NCI-H82 treated with DMSO at 0.1 percent for 48 hours (cell line): ENCODE data around the gene RCOR3.
"Not testable (repeated sequence)": the region's sequence is repeated elsewhere in the genome, so short reads cannot be mapped to it uniquely, and the experiment has no call there.

Experiments
- DNase-seq: peaks from one replicate; lab custom pipeline; 2025; ENCODE audit not compliant: unreplicated experiment; lab: John Stamatoyannopoulos, UW

The RCOR3 gene

DNA sequence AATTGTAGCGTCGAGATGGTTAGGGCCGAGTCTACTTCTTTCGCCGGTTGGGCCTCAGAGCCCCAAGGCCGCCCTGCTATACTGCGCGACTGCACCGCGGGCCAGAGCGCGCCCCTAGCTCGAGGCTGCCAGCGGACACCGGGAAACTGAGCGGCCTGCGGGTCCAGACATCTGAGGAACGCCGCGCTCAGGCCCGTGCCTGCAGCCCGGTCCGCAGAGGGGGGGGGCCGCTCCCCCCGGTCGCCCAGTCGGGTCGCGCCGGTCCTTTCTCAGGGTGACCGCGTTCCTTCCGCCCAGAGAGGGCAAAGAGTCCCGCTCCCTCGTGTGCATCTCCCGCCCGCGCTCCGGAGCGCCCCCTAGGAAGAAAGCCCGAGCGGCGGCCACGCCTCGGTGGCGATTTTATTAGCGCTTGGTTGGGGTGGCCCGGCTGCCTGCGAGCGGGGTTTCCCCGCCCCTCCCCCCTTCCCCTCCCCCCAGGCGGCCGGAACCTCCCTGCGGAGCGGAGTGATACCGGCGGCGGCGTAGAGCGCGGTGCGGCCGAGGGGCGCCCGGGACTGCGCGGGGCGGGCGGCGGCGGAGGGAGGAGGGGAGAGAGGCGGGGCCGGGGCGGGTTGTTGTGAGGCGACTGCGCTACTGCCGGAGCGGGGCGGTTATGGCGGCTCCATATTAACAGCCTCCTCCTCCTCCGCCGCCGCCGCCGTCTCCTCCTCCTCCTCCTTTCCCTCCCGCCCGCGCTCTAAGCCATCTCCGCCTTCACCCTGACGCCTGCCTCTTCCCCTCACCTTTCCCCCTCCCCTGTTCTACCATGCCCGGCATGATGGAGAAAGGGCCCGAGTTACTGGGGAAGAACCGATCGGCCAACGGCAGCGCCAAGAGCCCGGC, at the start of gene RCOR3:
Gene RCOR3, plus strand, starts transcription at position 611 of the 882 bp plus-strand sequence. Its CDS starts 195 bp downstream, at position 806.
- peak; percentile 94 for DNase-seq

DNA sequence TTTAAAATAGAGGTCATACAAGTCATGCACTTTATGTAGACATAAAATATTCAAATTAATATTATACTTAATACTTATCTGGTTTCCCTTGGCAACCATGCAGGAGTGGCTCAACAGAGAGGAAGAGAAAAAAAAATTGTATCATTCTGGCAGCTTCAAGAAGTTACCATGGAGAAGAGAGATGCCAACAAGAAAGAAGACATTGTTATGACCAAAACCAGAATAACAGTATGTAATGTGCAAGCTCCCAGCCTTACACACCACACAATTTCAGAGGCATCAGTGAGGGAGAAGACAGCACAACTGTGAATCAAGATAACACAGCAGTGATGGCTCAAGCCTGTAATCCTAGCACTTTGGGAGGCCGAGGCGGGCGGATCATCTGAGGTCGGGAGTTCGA, 49.1 kb upstream of the RCOR3 start:
- DNase-seq = no peak

DNA sequence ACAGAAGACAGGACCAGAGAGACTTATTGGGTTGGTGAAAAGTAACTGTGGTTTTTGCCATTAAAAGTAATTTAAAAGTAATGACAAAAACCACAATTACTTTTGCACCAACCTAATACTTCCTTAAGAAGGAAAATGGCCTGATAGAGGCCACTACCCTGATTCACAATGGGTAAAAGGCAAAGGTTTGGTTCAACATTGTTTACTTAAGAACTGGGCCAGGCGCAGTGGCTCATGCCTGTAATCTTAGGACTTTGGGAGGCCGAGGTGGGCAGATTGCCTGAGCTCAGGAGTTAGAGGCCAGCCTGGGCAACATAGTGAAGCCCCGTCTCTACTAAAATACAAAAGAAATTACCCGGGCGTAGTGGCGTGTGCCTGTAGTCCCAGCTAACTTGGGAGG, 48.2 kb upstream of the RCOR3 start:
- DNase-seq = no peak

DNA sequence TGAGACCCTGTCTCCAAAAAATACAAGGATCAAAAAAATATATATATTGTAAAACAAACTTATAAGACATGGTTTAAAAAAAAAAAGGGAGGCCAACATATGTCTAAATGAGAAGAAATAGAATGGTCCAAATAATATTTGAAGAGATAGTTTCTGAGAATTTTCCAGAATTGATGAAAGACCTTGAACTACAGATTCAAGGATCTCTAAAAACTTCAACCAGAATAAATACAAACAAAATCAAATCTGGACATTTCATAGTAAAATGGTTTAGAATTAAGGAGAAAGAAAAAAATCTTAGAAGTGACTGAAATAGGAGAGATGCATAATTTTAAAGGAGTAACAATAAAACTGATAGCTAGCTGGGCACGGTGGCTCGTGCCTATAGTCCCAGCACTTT, 45.5 kb upstream of the RCOR3 start:
- DNase-seq = no peak

DNA sequence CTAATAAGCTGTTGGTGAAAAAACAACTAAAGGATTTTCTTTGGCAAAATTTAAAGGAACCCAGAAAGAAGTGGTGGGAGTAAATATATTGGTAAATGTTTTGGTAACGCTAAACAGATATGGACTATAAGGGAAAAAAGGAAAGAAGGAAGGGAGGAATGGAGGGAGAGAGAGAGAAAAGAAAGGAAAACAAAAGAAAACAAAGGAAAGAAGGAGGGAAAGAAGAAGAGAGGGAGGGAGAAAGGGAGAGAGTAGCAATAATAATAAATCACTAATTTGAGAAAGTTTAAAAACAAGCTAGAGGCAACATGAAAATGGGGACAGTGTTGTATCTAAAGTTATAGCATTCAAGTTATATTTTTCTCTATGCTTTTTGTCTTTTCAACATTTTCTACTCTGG, 43.6 kb upstream of the RCOR3 start:
- no peak for DNase-seq

DNA sequence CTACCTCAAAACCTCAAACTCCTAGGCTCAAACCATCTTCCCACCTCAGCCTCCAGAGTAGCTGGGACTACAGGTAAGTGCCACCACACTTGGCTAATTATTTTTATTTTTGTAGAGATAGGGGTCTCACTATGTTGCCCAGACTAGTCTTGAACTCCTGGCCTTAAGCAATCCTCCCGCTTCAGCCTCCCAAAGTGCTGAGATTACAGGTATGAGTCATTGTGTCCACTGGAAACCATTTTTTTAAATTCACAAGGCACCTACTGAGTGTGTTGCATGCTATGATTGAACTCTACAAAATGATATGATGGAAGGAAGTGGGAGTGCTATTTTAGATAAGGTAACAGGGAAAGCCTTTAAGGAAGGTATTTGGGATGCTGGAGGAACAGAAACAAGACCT, 41.8 kb upstream of the RCOR3 start:
- no peak for DNase-seq

DNA sequence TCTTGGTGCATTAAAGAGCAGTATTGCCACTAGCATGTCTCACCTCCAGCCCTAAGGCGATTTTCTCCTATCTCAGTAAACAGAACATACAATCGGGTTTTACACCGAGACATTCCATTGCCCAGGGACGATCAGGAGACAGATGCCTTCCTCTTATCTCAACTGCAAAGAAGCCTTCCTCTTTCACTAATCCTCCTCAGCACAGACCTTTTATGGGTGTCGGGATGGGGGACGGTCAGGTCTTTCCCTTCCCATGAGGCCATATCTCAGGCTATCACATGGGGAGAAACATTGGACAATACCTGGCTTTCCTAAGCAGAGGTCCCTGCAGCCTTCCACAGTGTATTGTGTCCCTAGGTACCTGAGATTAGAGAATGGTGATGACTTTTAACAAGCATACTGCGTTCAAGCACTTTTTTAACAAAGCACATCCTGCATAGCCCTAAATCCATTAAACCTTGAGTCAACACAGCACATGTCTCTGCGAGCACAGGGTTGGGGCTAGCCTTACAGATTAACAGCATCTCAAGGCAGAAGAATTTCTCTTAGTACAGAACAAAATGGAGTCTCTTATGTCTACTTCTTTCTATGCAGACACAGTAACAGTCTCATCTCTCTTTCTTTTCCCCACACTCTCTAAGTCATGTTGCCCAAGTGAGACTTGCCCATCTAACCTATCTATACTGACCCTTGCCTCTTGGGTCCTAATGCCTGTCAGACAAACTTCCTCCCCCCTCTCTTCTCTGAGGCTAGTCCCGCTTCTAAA, 36.5 kb upstream of the RCOR3 start:
- not testable (repeated sequence) for DNase-seq

DNA sequence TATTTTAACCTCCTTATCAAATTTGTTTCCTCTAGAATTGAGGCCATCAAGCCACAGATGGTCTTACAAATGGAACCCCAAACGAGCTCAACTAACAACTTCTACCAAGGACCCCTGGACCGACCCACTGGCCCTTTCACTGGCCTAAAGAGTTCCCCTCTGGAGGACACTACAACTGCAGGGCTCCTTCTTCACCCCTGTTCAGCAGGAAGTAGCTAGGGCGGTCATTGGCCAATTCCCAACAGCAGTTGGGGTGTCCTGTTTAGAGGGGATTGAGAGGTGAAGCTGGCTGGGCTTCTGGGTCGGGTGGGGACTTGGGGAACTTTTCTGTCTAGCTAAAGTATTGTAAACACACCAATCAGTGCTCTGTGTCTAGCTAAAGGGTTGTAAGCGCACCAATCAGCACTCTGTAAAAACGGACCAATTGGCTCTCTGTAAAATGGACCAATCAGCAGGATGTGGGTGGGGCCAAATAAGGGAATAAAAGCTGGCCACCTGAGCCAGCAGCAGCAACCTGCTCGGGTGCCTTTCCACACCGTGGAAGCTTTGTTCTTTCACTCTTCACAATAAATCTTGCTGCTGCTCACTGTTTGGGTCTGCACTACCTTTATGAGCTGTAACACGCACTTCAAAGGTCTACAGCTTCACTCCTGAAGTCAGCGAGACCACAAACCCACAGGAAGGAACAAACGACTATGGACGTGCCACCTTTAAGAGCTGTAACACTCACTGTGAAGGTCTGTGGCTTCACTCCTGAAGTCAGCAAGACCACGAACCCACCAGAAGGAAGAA, 30.4 kb upstream of the RCOR3 start:
- DNase-seq = not testable (repeated sequence)

DNA sequence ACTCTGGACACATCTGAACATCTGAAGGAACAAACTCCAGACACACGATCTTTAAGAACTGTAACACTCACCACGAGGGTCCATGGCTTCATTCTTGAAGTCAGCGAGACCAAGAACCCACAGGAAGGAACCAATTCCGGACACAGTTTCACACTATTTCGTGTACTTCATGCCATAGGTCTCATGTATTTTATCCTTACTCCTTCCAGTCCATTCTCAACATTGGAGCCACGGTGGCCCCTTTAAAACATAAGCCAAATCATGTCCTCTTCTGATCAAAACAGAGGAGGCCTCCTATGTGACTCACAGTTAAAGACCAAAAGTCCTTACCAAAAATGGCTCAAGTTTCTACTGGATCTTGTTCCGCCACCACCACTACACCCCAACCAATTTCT, 29.8 kb upstream of the RCOR3 start:
- DNase-seq = no peak

DNA sequence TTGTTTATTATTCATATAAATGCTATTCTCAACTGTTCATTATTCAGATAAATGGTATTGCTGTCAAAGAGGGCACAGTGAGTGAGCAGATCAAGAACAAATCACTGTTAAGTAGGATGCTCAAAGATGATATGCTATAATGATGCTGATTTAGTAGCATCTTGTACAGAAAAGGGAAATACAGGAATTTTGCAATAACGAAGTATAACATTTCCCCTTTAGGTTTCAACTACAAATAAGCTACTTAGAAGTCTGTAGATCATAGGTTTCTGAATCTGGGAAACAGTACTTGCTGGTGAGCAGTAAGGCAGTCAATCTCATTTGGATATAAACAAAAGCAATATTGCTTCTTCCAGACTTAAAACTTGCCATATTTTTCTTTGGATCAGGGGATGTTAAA, 27.3 kb upstream of the RCOR3 start:
- no peak for DNase-seq

DNA sequence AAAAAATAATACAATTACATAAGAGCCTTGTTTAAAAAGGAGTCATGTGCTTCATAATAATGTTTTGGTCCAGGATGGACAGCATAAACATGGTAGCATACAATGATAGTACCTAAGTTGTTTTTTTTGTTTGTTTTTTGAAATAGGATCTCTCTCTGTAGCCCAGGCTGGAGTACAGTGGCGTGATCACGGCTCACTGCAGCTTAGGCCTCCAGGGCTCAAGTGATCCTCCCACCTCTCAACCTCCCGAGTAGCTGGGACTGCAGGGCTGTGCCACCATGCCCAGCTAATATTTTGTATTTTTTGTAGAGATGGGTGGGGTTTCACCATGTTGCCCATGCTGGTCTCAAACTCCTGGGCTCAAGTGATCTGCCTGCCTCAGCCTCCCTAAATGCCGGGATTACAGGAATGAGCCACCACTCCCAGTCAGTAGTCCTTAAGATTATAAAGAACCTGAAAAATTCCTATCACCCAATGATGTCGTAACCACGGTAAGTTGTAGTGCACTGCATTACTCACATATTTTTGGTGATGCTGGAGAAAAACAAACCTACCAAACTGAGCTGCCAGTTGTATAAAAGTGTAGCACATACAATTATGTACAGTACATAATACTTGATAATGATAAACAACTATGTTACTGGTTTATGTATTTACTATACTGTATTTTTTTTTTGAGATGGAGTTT, 22.4 kb upstream of the RCOR3 start:
- no peak for DNase-seq

DNA sequence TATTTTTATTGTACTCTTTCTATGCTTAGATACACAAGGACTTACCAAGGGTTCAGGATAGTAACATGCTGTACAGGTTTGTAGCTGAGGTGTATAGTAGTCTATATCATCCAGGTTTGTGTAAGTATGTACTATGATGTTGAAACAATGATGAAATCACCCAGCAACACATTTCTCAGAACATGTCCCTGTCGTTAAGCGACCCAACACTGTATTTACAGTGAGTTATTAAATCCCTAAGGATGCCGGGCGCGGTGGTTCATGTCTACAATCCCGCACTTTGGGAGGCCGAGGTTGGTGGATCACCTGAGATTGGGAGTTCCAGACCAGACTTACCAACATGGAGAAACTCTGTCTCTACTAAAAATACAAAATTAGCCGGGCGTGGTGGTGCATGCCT, 21.6 kb upstream of the RCOR3 start:
- DNase-seq = no peak

DNA sequence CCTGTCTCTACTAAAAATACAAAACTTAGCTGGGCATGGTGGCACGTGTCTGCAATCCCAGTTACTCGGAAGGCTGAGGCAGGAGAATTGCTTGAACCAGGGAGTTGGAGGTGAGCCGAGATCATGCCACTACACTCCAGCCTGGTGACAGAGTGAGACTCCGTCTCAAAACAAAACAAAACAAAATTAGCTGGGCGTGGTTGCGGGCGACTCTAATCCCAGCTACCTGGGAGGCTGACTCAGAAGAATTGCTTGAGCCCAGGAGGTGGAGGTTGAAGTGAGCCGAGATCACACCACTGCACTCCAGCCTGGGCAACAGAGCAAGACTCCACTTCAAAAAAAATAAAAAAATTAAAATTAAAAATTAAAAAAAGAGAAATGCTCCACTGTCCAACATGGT, 18.6 kb upstream of the RCOR3 start:
- not testable (repeated sequence) for DNase-seq

DNA sequence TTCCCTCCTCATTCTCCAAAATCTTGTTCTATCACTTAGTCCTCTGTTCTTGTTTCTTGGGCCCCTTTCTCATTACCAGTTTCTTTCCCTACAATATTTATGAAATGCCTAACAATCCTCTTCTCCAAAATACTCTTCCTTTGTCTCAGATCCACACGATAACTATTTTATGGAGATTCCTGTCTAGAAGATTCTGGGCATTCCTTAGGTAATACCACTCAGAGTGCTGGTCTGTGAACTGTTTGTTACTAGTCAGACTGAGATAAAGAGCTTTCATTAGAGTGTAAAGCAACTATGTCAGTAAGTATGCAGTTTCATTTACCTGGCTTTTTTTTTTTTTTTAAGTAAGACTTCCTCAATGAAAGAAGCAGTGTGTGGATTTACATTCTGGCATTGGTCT, 18.1 kb upstream of the RCOR3 start:
- no peak for DNase-seq

DNA sequence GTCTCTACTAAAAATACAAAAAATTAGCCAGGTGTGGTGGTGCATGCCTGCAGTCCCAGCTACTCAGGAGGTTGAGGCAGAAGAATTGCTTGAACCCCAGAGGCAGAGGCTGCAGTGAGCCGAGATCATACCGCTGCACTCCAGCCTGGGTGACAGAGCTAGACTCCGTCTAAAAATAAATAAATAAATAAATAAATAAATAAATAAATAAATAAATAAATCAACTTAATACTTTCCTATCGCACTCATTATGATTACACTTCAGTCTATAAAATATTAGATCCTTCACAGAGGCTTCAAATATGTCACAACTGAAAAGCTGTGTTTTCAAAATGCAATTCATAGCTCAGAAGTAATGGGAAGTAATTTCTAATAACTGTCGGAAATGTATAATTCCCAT, 15.5 kb upstream of the RCOR3 start:
- not testable (repeated sequence) for DNase-seq

DNA sequence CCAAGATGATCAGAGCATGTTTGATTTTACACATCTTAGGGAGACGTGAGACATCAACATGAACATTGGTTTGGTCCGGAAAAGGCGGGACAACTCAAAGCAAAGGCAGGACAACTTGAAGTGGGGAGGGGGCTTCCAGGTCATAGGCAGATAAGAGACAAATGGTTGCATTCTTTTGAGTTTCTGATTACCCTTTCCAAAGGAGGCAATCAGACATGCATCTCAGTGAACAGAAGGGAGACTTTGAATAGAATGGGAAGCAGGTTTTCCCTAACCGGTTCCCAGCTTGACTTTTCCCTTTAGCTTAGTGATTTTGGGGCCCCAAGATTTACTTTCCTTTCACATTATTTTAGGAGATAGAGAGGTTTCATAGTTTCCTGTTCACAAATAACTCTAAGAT, 12.6 kb upstream of the RCOR3 start:
- not testable (repeated sequence) for DNase-seq

DNA sequence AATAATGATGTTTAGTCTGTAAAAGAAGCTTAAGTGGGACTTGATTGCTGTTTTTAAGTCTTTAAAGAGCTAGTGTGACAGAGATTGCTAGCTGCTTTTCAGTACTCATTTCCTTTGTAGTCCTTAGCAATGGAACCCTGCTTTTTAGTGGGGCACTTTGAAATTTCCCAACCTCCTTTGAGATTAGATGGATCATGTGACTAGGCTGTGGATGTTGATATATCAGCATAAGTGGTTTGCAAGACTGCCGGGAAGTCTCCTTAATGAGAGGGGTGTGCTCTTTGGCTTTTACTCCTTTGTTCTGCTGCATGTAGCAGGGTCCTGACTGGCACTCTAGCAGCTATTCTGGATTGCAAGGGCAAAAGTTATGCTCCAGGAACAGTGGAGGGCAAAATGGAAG, 11.2 kb upstream of the RCOR3 start:
- no peak for DNase-seq

DNA sequence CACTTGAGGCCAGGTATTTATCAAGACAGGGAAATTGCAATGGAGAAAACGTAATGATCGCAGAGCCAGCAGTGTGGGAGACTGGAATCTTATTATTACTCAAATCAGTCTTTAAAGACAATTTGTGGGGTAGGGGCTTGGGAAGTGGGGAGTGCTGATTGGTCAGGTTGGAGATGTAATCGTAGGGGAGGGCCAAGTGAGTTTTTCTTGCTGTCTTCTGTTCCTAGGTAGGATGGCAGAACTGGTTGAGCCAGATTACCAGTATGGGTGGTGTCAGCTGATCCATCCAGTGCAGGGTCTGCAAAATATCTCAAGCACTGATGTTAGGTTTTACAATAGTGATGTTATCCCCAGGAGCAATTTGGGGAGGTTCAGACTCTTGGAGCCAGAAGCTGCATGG, 9.6 kb upstream of the RCOR3 start:
- DNase-seq = not testable (repeated sequence)

DNA sequence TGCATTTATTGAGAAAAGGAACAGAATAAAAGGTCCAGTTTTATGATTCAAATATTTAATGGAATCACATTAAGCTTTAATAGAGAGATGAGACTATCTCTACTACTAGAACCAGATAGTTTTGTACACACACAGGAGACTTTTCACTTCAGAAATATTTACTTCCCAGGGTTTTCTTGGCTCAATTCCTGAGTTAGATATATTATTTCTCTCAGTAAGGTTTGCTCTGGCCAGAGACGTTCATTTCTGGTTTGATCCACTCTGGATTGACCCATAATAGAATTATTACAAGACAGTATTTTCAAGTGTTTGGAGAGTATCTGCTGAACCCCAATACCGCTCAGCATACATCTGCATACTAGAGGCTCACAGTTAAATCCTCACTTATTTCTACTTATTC, 1.3 kb upstream of the RCOR3 start:
- DNase-seq = no peak

DNA sequence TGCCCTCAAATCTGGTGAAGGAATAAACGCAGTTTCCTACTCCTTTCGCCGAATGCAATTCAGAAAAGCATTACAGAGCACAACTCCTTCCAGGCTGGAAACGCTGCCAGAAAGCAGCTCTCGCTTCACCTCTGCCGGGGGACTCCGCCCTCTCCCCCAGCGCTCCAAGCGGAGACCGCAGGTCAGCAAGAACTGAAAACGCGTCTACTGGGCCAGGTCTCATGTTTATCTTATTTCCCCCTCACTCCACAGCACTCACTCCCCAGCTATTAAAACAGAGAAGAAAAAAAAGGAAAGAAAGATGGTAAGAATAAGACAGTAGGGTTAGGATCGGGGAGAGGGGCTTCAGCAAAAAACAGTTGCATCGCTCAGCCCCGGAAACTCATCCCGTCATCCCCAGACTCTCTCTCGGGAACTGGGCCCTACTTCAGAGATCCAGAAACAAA, 833 bp upstream of the RCOR3 start:
- peak; percentile 58 for DNase-seq

DNA sequence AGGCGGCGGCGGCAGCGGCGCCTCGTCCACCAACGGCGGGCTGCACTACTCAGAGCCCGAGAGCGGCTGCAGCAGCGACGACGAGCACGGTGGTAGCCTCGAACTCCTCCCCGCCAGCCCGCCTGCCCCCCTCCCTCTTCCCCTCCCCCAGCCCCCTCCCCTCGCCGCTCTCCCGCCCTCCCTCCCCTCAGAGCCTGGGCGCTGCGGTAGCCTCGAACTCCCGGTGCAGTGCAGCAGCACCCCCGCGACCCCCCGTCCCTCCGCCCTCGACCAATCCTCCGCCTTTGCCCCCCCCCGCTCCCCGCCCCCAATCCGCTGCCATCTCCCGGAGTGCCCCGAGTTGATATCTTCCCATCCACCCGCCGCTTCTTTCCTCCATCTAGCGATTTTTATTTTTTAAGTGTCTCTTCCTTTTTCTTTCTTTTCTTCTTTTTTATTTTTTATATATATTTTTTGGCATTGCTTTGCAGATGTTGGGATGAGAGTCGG, 516 bp downstream of the RCOR3 start:
- DNase-seq = no peak
